A549 (cell line): ENCODE measurements around the gene ALCAM. TPM values are rescaled to one million over a fixed set of nuclear protein-coding genes. Genes with fewer than 3 reads are reported as not detected.

Source experiments
- ATAC-seq, 2 experiments: fragments of 200-7000 bp in 1 of 2; fragments of >200 bp in 1 of 2; cut with Nextera tagmentation in 1 of 2; cut with Tn5 transposase in 1 of 2; 3 replicates each; pipeline versions ENCODE4 v1.8.0 to v1.9.1; 2018 to 2020; ENCODE audit warnings: mild to moderate bottlenecking in 1 of 2, moderate library complexity in 1 of 2
- CTCF ChIA-PET: fragments of 300-600 bp; sonication (Branson Sonifier 250); formaldehyde crosslinking; extraction: SDS; loops from one replicate; lab custom pipeline; 2021; ENCODE audit warnings: antibody characterized with exemption, inconsistent platforms; lab: Yijun Ruan, JAX
- POLR2A ChIA-PET: fragments of 350-600 bp; formaldehyde crosslinking; extraction: SDS; loops from one replicate; lab custom pipeline; 2021; ENCODE audit warnings: antibody characterized with exemption, inconsistent platforms; lab: Yijun Ruan, JAX
- DNase-seq, 2 experiments: peaks; one replicate each; pipeline versions ENCODE4 v3.0.0 to v3.0.0-alpha.2; 2011 to 2016; ENCODE audit warnings: low read depth in 1 of 2, low spot score in 1 of 2
- FAIRE-seq: peaks from 2 replicates; lab custom pipeline; 2011; peaks lifted over from hg19 to GRCh38; lab: Jason Lieb, UNC
- H3K27ac ChIP-seq, 2 experiments: fragments of >200 bp; sonication (Bioruptor Twin); formaldehyde crosslinking; 3 replicates each; pipeline ENCODE4 v1.5.1; 2016 to 2017
- H3K4me1 ChIP-seq: fragments of >200 bp; sonication (Bioruptor Twin); formaldehyde crosslinking; 3 replicates; pipeline ENCODE4 v1.6.1; 2016
- H3K4me2 ChIP-seq: fragments of >200 bp; sonication (Bioruptor Twin); formaldehyde crosslinking; 3 replicates; pipeline ENCODE4 v1.6.1; 2016
- H3K4me3 ChIP-seq: fragments of >200 bp; sonication (Bioruptor Twin); formaldehyde crosslinking; 3 replicates; pipeline ENCODE4 v1.5.1; 2016
- H3K9me3 ChIP-seq: fragments of >200 bp; sonication (Bioruptor Twin); formaldehyde crosslinking; 3 replicates; pipeline ENCODE4 v1.6.1; 2016
- BHLHE40 ChIP-seq: IDR thresholded peaks from 2 replicates; pipeline ENCODE4 v1.6.1; 2012; ENCODE audit warnings: low read depth, low read length, inconsistent platforms
- CBX2 ChIP-seq: fragments of 200-600 bp; sonication (generic); IDR thresholded peaks from 2 replicates; pipeline ENCODE4 v1.6.1; 2016; ENCODE audit warnings: low read depth, mild to moderate bottlenecking, borderline replicate concordance
- CBX8 ChIP-seq: fragments of 200-600 bp; sonication (generic); IDR thresholded peaks from 2 replicates; pipeline ENCODE4 v1.6.1; 2016
- CEBPB ChIP-seq, 2 experiments: fragments of >200 bp in 1 of 2; sonication (Bioruptor Twin) in 1 of 2; formaldehyde crosslinking in 1 of 2; IDR thresholded peaks; 2 replicates each; pipeline ENCODE4 v1.6.1; 2012 to 2016
- CHD2 ChIP-seq: fragments of 150-350 bp; IDR thresholded peaks from 2 replicates; pipeline ENCODE4 v1.6.1; 2014; ENCODE audit warnings: low read length; ENCODE audit not compliant: partially characterized antibody
- ESRRA ChIP-seq: fragments of 150-350 bp; IDR thresholded peaks from 2 replicates; pipeline ENCODE4 v1.6.1; 2014; ENCODE audit warnings: mild to moderate bottlenecking, low read length, borderline replicate concordance
- FOSB ChIP-seq: fragments of 250-450 bp; sonication (Bioruptor Pico); IDR thresholded peaks from 2 replicates; pipeline ENCODE4 v1.5.0; 2020; ENCODE audit warnings: mild to moderate bottlenecking, moderate library complexity
- FOSL2 ChIP-seq, 2 experiments: fragments of 450-650 bp in 1 of 2; fragments of >200 bp in 1 of 2; sonication (Bioruptor Twin) in 1 of 2; formaldehyde crosslinking; IDR thresholded peaks; 2 replicates each; pipeline versions ENCODE4 v1.5.0 to v1.6.1; 2016 to 2020; ENCODE audit warnings: mild to moderate bottlenecking in 1 of 2, moderate library complexity in 1 of 2
- GATA3 ChIP-seq: IDR thresholded peaks from 2 replicates; pipeline ENCODE4 v1.6.1; 2012; ENCODE audit warnings: borderline replicate concordance
- JUN ChIP-seq, 2 experiments: fragments of >200 bp; sonication (Bioruptor Twin); formaldehyde crosslinking; IDR thresholded peaks; 2 replicates in 1 of 2; 3 replicates in 1 of 2; pipeline ENCODE4 v1.6.1; 2016 to 2017
- JUNB ChIP-seq: fragments of >200 bp; sonication (Bioruptor Twin); formaldehyde crosslinking; IDR thresholded peaks from 2 replicates; pipeline ENCODE4 v1.6.1; 2016
- KDM5A ChIP-seq: fragments of 200-600 bp; sonication (generic); IDR thresholded peaks from 2 replicates; pipeline ENCODE4 v1.6.1; 2016; ENCODE audit warnings: antibody characterized with exemption, mild to moderate bottlenecking
- MAFK ChIP-seq: fragments of 450-650 bp; IDR thresholded peaks from 2 replicates; pipeline ENCODE4 v1.6.1; 2014; ENCODE audit not compliant: partially characterized antibody
- MAZ ChIP-seq: fragments of 150-350 bp; IDR thresholded peaks from 2 replicates; pipeline ENCODE4 v1.6.1; 2014; ENCODE audit warnings: antibody characterized with exemption, low read depth, low read length, borderline replicate concordance
- MYC ChIP-seq: IDR thresholded peaks from 2 replicates; pipeline ENCODE4 v1.6.1; 2012; ENCODE audit warnings: mild to moderate bottlenecking, inconsistent platforms, low read length, improper control_type of control experiment, borderline replicate concordance
- PHF8 ChIP-seq: fragments of 200-600 bp; sonication (generic); IDR thresholded peaks from 2 replicates; pipeline ENCODE4 v1.6.1; 2016; ENCODE audit warnings: low read depth, mild to moderate bottlenecking, antibody characterized with exemption, moderate library complexity, borderline replicate concordance
- POLR2A ChIP-seq: IDR thresholded peaks from 2 replicates; pipeline ENCODE4 v1.6.1; 2012; ENCODE audit warnings: mild to moderate bottlenecking, low read length
- RAD21 ChIP-seq, 2 experiments: fragments of >200 bp in 1 of 2; sonication (Bioruptor Twin) in 1 of 2; formaldehyde crosslinking in 1 of 2; IDR thresholded peaks in 1 of 2; conservative IDR thresholded peaks in 1 of 2; 2 replicates in 1 of 2; 3 replicates in 1 of 2; pipeline ENCODE4 v1.6.1; 2012 to 2018; ENCODE audit warnings: inconsistent platforms in 1 of 2
- RFX5 ChIP-seq: fragments of 450-650 bp; IDR thresholded peaks from 2 replicates; pipeline ENCODE4 v1.7.1; 2014; ENCODE audit warnings: antibody characterized with exemption, mild to moderate bottlenecking, moderate library complexity
- SMC3 ChIP-seq: fragments of >200 bp; sonication (Bioruptor Twin); formaldehyde crosslinking; IDR thresholded peaks from 3 replicates; pipeline ENCODE4 v1.6.1; 2018; ENCODE audit warnings: inconsistent platforms
- TP53 ChIP-seq: fragments of 250-450 bp; sonication (Bioruptor Pico); IDR thresholded peaks from 2 replicates; pipeline ENCODE4 v1.5.0; 2021; ENCODE audit warnings: mild to moderate bottlenecking, moderate library complexity
- ZC3H11A ChIP-seq: fragments of 450-650 bp; IDR thresholded peaks from 2 replicates; pipeline ENCODE4 v1.6.1; 2014; ENCODE audit warnings: antibody characterized with exemption, mild to moderate bottlenecking
- WGBS: methylation state at CpG from one replicate; pipeline ENCODE4 v1.1.6; 2017; ENCODE audit errors: missing lambda C conversion rate; 5-methylcytosine and 5-hydroxymethylcytosine counted together
- polyA plus RNA-seq, 4 experiments: library from polyadenylated mRNA; depleted of rRNA in 3 of 4; stranded (reverse); fragments of >200 nt; fragmentation: RNase III in 1 of 4; extraction: RNeasy Plus Mini Kit Qiagen cat#74134 plus additional on column Dnase treatment in 1 of 4; gene quantifications; 2 replicates in 3 of 4; 3 replicates in 1 of 4; pipeline ENCODE4 v1.2.3, GENCODE V29; 2011 to 2017
- TF ChIP-seq, protein P1 (sequence below): fragments of 150-350 bp; IDR thresholded peaks from 2 replicates; pipeline ENCODE4 v1.6.1; 2014; ENCODE audit warnings: low read depth, mild to moderate bottlenecking, low read length
- TF ChIP-seq, protein P2 (sequence below): fragments of 200-600 bp; sonication (generic); IDR thresholded peaks from 2 replicates; pipeline ENCODE4 v1.6.1; 2016; ENCODE audit warnings: antibody characterized with exemption, mild to moderate bottlenecking, moderate library complexity
- TF ChIP-seq, protein P3 (sequence below): IDR thresholded peaks from 2 replicates; pipeline ENCODE4 v1.6.1; 2012; ENCODE audit warnings: low read depth, borderline replicate concordance
- TF ChIP-seq, protein P4 (sequence below): IDR thresholded peaks from 2 replicates; pipeline ENCODE4 v1.6.1; 2012
- TF ChIP-seq, protein P5 (sequence below): fragments of >200 bp; sonication (Bioruptor Twin); formaldehyde crosslinking; IDR thresholded peaks from 3 replicates; pipeline ENCODE4 v1.6.1; 2016

Gene ALCAM
- polyA plus RNA-seq, 2 of the 4 experiments (the other 2 are of a cell fraction) = 57.1 to 145 TPM

DNA sequence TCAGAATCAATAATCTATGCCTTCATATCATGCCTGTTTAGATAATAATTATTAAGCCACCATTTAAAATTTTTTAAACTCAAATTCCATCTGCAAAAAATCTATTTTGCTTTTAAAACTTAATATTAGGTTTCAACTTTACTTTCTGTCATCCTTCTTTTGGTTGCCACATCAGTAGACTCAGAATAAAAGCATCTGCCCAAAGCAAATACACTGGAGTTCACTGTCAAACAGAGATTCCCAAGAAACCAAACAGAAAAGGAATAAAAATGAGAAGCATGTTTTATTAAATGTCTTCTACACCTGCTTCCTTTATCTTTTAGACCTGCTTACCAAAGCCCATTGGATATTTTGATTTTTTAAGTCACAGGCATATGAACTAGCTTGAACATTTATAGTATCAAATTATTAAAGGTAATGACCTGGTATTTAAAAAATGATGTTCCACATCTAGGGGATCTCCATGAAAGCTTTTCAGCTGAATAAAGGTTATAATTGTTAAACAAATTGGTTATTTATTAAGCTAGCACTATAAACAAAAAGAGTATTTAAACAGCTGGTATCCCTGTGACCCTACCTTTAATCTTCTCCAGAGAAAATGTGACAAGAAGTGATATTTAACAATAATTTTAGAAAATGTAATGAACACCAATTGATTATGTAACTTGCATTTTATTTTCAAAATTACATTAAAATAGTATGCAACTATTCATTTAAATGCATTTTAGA is 62.5 kb downstream of the ALCAM start:
- POLR2A ChIA-PET = no interaction called here
- CTCF ChIA-PET = no interaction called here
- Histone ChIP-seq H3K9me3 (no peaks in the 10 kb centered on the region), H3K4me3 (no peak overlapping the region), H3K4me2 (peak overlapping the region; percentile 54), H3K4me1 (peaks cover 51% of the 10 kb centered on the region)
- DNase-seq (peak in 1 of 2 experiments; percentile 14), ATAC-seq (0 out of 6 replicates have a peak, but pooled peaks of 1 of the 2 experiments have one; percentile 41)
- TF ChIP-seq, protein P1, sequence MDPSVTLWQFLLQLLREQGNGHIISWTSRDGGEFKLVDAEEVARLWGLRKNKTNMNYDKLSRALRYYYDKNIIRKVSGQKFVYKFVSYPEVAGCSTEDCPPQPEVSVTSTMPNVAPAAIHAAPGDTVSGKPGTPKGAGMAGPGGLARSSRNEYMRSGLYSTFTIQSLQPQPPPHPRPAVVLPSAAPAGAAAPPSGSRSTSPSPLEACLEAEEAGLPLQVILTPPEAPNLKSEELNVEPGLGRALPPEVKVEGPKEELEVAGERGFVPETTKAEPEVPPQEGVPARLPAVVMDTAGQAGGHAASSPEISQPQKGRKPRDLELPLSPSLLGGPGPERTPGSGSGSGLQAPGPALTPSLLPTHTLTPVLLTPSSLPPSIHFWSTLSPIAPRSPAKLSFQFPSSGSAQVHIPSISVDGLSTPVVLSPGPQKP = no peak
- TF ChIP-seq CEBPB (IDR thresholded peaks at IDR 0.05) = peak in 1 of 2 experiments; percentile 42; a peak in 1 of 4 replicates
- TF ChIP-seq, all 56 proteins: peak for 1
- FAIRE-seq = peak; percentile 36
- H3K27ac ChIP-seq = no peak overlapping the region; a peak in 1 of 6 replicates

DNA sequence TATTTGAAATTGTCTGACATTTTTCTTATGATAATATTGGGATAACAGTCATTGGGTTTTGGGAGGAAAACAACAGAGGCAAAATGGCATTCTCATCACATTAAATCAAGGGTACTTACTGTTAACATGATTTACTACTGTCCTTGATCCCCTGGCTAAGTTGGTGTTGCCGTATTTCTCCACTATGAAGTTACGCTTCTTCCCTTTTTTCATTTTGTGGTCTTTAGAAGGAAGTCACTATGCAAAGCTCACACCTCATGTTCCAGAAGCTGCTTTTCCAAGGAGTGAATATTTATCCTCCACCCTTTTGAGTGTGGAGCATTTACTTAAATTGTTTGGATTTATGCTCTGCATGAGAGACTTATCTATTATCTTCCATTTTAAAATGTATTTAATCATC is 63.7 kb downstream of the ALCAM start:
- no peak for ATAC-seq

DNA sequence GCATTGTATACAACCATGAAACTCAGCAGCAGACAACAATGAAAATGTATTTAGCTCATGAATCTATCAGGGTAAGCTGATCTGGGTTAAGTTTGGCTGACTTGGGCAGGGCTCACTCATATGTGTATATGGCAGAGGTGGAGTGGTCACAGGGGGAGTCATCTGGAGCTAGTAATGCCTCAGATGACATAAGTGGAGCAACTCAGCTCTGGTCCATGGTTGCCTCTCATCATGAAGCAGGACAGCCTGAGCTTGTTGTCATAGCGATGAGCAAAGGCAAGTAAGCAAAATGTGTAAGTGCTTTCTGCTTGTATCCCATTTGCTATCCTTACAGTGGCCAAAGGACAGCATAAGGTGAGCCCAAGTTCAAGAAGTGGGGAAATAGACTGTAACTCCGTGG is 64.5 kb downstream of the ALCAM start:
- no peak for FAIRE-seq
- Histone ChIP-seq H3K4me2 (no peak overlapping the region), H3K9me3 (peaks cover 4% of the 10 kb centered on the region; the same call in 1 of the 3 replicates), H3K27ac (peak overlapping the region in 1 of 2 experiments; percentile 49; a peak in 2 of 6 replicates), H3K4me3 (no peak overlapping the region), H3K4me1 (peaks cover 43% of the 10 kb centered on the region)
- ATAC-seq = peak in 1 of 2 experiments; percentile 54; a peak in 3 of 6 replicates
- peak in 1 of 2 experiments; percentile 15 for DNase-seq
- ChIA-PET POLR2A (no interaction called here), CTCF (interaction anchor here (1.0 kb wide), 1 partner anchor 15 kb away, joined by 4 read pairs; no protein-coding TSS in a partner anchor)
- WGBS = 70% methylated on average over 2 of the region's 2 CpGs
- TF ChIP-seq, protein P2, sequence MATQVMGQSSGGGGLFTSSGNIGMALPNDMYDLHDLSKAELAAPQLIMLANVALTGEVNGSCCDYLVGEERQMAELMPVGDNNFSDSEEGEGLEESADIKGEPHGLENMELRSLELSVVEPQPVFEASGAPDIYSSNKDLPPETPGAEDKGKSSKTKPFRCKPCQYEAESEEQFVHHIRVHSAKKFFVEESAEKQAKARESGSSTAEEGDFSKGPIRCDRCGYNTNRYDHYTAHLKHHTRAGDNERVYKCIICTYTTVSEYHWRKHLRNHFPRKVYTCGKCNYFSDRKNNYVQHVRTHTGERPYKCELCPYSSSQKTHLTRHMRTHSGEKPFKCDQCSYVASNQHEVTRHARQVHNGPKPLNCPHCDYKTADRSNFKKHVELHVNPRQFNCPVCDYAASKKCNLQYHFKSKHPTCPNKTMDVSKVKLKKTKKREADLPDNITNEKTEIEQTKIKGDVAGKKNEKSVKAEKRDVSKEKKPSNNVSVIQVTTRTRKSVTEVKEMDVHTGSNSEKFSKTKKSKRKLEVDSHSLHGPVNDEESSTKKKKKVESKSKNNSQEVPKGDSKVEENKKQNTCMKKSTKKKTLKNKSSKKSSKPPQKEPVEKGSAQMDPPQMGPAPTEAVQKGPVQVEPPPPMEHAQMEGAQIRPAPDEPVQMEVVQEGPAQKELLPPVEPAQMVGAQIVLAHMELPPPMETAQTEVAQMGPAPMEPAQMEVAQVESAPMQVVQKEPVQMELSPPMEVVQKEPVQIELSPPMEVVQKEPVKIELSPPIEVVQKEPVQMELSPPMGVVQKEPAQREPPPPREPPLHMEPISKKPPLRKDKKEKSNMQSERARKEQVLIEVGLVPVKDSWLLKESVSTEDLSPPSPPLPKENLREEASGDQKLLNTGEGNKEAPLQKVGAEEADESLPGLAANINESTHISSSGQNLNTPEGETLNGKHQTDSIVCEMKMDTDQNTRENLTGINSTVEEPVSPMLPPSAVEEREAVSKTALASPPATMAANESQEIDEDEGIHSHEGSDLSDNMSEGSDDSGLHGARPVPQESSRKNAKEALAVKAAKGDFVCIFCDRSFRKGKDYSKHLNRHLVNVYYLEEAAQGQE = no peak
- TF ChIP-seq, protein P3, sequence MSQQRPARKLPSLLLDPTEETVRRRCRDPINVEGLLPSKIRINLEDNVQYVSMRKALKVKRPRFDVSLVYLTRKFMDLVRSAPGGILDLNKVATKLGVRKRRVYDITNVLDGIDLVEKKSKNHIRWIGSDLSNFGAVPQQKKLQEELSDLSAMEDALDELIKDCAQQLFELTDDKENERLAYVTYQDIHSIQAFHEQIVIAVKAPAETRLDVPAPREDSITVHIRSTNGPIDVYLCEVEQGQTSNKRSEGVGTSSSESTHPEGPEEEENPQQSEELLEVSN = no peak
- TF ChIP-seq FOSL2 (IDR thresholded peaks at IDR 0.05) (no peak), FOSL2 (CRISPR knock-in tag; IDR thresholded peaks at IDR 0.05) (no peak), CEBPB (IDR thresholded peaks at IDR 0.05) (no peak), CBX2 (no peak), TP53 (CRISPR knock-in tag) (no peak), CBX8 (no peak), MAZ (no peak), CHD2 (no peak), JUN (IDR thresholded peaks at IDR 0.05) (no peak), KDM5A (no peak), POLR2A (no peak)
- TF ChIP-seq, protein P4, sequence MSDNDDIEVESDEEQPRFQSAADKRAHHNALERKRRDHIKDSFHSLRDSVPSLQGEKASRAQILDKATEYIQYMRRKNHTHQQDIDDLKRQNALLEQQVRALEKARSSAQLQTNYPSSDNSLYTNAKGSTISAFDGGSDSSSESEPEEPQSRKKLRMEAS = no peak
- TF ChIP-seq, protein P5, sequence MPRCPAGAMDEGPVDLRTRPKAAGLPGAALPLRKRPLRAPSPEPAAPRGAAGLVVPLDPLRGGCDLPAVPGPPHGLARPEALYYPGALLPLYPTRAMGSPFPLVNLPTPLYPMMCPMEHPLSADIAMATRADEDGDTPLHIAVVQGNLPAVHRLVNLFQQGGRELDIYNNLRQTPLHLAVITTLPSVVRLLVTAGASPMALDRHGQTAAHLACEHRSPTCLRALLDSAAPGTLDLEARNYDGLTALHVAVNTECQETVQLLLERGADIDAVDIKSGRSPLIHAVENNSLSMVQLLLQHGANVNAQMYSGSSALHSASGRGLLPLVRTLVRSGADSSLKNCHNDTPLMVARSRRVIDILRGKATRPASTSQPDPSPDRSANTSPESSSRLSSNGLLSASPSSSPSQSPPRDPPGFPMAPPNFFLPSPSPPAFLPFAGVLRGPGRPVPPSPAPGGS = no peak

More for the DNA sequence above, 63.7 kb downstream of the ALCAM start:
- H3K4me1 ChIP-seq = peaks cover 45% of the 10 kb centered on the region
- no peak overlapping the region for H3K4me2 ChIP-seq
- no peak overlapping the region for H3K4me3 ChIP-seq
- DNase-seq (no peak), FAIRE-seq (no peak)
- ChIA-PET POLR2A (no interaction called here), CTCF (no interaction called here)
- H3K9me3 ChIP-seq = no peaks in the 10 kb centered on the region
- peak overlapping the region in 1 of 2 experiments; percentile 3; a peak in 1 of 6 replicates for H3K27ac ChIP-seq
- WGBS = 89% methylated on average over 2 of the region's 2 CpGs
- TF ChIP-seq FOSB (CRISPR knock-in tag) (no peak), ESRRA (no peak), BHLHE40 (no peak), MYC (no peak), ZC3H11A (no peak), PHF8 (no peak), JUNB (no peak), KDM5A (no peak), MAFK (no peak), RFX5 (no peak), CBX2 (no peak), SMC3 (no peak), CBX8 (no peak), RAD21 (conservative IDR thresholded peaks at IDR 0.05 in 1 of 2, IDR thresholded peaks at IDR 0.05 in 1 of 2) (no peak), GATA3 (no peak)
- TF ChIP-seq, protein P3 = no peak
- TF ChIP-seq, protein P5 = no peak
